Stimulated activated CD8-positive, alpha-beta memory T cell treated with anti-CD3 and anti-CD28 coated beads, Interleukin-4, amount 100 ng/mL, for 4 hours (primary cell): Measurements from ENCODE around the gene TRIM43B.
"Not testable (repeated sequence)": the region's sequence is repeated elsewhere in the genome, so short reads cannot be mapped to it uniquely, and the experiment has no call there.

ENCODE experiments used
- DNase-seq, 2 donors: peaks; one replicate each; pipeline ENCODE4 v3.0.0-alpha.2; 2020; ENCODE audit warnings: low read depth in 2 of 2, low spot score in 1 of 2

Gene TRIM43B

DNA sequence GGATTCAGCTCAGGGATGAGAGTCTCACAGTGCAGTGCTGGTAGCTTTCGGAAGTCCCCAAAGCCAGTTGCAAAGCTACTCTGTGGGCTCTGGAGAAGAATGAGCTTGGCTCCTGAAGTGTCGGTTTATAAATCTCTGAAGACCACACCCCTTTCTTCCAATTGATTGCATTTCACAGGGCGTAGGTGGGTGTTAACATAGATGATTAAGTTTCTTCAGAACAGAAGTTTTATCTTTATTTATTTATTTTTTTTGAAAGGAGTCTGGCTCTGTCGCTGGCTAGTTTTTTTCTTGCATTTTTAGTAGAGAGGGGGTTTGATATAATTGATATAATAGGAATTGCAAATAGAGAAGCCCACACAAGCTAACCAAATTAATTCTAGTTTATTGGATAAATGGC is at the start of gene TRIM43B:
TSS of gene TRIM43B (minus strand) at position 101 of the 400 bp plus-strand sequence. CDS start 2,040 bp downstream, outside the sequence.
- not testable (repeated sequence) for DNase-seq

DNA sequence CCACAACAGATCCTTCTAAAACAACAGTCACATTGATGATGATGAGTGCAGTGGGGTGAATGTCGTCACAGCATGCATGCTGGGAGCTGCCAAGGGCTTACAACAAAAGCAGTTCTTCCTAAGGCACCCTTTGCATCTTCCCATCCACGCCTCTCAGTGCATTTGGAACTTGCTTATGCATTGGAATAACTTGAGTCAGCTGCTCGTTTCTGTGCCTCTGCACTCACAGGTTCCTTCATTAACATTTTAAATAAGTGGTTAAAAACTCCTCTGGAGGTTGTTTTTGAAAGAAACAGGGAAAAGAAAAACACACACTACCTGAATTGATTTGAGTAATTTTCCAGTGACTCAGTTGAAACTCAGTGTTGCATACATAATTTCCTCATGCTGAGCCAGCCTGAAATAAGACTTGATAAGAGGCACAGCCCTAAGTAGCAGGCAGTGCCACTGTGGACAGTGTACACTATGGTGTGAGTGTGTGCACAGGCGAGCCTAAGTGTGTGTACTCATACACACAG is 46.8 kb upstream of the TRIM43B start:
- DNase-seq: no peak

DNA sequence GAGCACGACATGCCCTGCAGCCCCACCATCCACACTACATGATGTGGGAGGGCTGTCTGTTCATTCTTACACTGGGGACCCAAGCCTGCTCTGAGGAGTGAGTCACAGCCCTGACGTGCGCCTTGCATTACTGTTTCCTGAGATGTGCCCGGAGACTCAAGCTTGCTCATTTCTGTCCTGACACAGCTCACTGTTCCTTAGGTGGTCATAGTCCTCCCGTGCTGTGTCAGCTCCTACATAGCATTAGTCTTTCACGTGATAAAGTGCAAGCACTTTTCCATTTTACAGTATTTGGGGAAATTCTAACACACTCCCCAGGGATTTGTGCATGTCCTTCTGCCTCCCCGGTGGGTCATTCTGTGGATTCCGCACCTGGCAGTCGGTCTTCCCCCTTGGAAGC is 46.2 kb upstream of the TRIM43B start:
- no peak for DNase-seq

DNA sequence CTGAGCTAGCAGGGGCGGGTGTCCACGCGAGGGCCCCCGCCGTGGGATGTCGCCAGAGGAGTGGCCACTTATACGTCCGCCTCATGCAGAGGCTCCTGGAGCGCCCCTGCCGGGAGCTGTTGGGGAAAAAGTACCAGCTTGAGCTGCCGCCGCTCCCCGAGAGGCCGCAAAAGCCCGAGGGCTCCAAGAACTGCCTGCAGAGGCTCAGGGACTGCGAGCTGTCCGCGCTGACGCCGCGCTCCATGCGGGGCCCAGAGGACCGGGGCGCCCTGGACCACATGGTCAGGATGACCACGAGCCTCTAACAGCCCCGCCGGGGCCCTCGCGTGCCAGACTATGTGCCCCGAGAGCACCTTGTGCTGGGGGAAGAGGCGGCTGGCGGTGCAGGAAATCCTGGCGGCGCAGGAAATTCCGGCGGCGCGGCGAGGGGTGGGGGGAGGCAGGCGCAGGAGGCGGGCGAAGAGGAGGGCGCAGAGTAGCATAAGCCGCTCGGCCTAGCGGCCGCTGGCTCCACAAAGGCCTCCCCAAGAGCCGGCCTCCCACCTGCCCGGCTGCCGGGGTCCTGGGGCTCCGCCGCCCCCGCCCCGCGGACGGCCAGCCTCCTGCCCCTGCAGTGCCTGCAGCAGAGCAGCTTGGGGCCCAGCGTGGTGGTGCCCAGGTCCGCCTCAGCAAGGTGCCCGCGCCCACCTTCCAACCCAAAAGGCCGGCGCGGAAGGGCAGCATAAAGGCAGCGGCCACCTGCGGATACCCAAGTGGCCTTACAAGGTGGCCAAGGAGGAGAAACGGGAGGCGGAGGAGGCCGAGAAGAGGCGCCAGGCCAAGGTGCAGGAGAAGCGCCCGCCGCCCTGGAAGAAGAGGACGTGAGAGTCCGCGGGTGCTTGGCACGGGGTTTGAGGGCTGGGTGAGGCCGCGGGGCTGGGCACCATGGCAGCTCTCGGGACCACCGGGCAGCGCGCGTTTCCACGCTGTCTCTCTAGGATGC is 42.1 kb upstream of the TRIM43B start:
- peak; percentile 8 to 19 for DNase-seq

DNA sequence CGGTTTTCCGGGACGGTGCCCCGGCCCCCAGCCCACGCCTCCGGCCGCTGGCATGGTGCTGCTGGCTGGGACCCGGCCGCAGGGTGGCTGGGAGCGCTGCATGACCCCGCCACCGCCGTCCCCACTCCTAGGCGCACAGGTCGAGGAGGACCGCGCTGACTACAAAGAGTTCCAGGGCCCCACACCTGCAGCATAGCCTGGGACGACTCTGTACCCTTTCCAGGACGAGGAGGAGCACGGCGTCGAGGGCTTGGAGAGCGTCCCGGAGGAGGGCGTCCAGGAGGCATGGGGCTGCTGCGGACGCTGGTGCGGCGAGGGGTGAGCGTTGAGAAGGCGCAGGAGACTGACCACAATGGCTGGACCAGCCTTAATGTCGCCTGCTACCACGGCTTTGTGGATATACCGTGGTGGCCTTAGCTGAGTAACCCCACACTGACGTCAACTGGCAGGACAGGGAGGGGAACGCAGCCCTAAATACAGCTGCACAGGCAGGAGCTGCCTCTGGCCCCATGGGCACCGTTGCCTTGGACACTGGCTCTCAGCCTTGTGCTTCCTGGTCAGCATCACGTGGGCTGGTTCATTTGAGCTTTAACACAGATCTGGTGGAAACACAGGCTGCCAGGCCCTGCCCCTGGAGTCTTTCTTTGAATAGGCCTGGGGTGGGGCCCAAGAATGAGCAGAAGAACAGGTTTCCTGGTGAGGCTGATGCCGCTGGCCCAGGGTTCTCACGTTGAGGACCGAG is 40.9 kb upstream of the TRIM43B start:
- DNase-seq: no peak

DNA sequence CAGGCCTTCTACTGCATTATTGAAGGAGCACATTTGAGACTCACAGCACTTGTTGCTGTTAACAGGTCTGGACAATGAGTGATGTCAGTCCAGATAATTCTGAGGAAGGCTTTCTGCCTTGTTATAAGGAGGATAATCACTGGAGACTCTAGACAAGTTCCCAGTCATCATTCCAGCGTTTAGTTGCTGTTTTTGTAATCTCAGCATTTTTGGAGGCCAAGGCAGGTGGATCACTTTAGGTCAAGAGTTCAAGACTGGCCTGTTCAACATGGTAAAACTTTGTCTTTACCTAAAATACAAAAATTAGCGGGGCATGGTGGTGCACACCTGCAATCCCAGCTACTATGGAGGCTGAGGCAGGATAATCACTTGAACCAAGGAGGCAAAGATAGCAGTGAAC is 39.6 kb upstream of the TRIM43B start:
- no peak for DNase-seq

DNA sequence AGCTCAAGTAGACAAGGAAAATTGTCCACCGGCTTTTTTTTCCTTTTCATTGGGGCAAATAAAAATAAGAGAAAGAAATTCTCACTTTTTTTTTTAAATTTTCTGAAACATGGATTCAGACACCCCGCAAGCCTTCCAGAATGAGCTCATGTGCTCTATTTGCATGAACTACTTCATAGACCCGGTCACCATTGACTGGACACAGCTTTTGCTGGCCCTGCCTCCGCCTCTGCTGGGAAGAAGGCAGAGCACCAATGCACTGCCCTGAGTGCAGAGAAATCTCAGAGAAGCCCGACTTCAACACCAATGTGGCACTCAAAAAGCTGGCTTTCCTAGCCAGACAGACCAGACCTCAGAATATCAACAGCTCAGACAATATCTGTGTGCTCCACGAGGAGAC is 30.2 kb upstream of the TRIM43B start:
- no peak for DNase-seq

DNA sequence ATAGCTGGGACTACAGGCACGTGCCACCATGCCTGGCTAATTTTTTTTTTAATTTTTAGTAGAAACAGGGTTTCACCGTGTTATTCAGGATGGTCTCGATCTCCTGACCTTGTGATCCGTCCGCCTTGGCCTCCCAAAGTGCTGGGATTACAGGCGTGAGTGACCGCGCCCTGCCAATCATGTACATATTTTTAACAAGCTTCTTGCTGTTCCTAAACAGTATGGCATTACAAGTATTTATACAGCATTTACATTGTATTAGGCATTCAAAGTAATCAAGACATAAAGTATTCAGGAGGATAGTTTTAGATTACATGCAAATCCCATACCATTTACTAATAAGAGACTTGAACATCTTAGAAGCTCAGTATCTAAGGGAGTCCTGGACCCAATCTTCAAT is 29.7 kb upstream of the TRIM43B start:
- not testable (repeated sequence) for DNase-seq

DNA sequence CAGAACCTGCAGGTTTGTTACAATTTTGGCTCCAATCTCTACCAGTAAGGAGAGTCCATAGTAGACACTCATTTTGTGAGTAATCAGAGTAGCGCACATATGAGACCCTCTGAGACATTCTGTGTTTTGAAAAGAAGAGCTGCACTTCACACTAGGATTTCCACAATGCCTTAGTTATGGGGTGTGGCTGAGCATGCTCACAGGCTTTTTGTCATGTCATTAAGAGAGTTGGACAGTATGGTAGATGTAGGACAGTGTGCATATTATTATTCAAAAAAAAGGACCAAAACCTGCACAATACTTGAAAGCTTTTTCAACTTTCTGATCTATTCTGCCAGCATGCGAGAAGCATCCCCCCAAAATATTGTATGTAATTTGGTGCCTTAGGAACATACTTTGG is 24.9 kb upstream of the TRIM43B start:
- DNase-seq: no peak

DNA sequence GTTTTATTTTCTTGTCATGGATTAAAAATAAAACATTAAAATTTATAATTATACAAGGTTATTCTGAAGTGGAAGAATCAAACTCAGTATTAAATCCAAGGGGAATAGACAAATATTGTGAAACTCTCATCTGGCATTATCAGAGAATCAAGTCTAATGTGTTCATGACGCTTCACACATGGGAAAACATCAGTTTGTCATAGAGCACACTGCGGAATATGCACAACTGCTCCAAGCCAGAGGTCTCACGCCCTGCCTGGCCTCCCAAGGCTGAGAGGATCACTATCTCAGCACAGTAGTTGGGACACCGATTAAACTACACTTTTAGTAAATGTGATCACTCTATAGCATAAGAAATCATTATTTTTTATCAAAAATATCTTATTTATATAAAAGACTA is 20.7 kb upstream of the TRIM43B start:
- DNase-seq: no peak

DNA sequence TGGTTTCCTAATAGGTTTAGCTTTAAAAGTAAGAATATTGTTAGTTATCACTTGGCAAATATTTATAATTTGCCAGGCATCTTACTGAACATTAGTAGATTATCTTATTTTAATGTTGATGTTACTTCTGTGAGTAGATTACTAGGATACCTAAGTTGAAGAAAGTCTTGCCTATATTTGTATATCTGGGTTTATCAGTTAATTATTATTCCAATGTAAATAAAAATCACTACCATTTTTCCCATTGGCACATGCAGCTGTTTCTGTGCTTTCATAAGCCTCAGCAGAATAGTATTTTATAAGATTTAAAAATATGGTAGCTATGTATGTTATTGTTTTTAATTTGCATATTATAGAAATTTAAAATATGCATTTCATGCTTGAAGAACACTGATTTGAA is 16.3 kb upstream of the TRIM43B start:
- no peak for DNase-seq

DNA sequence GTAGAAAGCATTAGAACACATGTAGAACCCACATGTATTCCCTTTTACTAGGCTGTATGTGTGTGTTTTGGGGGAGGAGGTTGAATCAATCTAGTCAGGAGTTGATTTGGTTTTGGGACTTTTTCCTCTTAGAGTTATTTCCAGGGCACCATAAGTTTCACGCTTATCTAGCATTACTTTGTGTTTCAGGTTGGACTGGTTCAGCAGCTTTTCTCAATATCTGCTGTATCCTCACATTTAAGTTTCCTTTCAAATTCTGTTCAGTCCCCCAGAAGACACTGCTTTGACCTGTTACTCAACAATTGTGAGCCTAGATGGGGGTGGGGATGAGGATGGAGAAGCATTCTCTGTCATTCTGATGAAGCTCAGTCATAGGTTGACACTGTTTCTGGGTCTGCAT is 7.5 kb upstream of the TRIM43B start:
- not testable (repeated sequence) for DNase-seq

DNA sequence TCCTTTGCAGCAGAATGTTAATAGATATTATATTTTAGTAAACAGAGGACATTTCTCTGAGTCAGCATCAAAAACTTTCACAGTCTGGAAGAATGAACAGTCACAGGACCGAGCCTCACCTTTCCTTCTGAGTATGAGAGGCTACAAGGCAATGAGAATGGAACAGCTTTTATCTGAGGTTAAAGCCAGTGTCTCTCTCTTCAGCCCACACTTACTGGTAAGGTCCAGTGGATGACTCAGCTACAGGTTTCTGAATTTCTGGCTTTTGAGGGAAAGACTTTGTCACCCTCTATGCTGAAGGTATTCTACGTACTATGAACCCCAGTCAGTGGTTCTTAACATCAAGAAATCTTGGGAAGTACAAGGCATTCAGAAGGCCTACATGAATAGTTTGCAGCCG is 9.5 kb downstream of the TRIM43B start:
- not testable (repeated sequence) for DNase-seq

DNA sequence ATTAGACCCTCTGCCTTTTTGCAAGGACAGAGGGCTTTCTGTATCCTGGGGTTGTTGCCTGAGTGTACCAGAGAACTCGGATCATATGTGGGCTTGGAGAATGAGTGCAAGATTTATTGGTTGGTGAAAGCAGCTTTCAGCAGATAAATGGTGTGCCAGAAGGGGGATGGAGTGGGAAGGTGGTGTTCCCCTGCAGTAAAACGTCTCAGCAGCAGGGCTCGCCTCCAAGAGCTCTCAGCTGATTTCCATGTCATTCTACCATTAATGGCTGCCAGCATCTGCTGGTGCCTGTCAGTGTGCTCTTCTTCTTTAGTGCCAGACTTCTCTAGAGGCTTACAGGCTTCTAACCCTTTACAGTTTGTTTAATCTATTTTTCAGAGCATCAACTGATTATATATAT is 16.6 kb downstream of the TRIM43B start:
- DNase-seq: not testable (repeated sequence)

DNA sequence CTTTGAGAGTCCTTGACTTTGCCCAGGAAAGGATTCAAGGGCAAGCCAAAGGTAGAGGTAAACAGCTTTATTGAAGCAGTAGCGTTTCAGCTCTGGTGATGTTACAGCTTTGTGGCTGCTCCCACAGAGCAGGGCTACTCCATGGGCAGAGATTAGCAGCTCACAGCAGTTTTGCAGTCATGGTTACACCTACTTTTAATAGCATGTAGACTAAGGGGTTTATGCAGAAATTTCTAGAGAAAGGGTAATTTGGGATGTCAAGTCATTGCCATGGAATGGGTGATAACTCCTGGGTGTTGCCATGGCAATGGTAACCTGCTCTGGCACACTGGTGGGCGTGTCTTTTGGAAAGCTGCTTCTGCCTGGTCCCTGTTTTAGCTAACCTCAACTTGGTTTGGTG is 18.0 kb downstream of the TRIM43B start:
- not testable (repeated sequence) for DNase-seq

DNA sequence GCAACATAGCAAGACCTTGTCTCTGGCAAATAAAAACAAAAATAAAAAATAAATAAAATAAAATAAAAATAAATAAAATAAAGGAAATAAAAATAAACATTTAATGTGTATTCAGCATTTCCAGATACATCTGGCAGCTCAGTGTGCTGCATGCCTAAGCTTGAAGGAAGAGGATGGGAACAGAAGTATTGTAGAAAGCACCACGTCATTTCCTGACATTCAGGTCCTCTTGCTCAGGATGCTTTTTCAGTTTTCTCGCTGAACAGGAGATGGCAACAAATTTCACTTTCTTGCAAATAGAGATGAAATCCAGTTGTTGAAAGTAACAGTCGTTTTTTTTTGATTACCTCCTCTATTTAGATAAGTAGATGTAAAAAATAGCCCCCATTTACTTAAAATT is 21.3 kb downstream of the TRIM43B start:
- DNase-seq: not testable (repeated sequence)

DNA sequence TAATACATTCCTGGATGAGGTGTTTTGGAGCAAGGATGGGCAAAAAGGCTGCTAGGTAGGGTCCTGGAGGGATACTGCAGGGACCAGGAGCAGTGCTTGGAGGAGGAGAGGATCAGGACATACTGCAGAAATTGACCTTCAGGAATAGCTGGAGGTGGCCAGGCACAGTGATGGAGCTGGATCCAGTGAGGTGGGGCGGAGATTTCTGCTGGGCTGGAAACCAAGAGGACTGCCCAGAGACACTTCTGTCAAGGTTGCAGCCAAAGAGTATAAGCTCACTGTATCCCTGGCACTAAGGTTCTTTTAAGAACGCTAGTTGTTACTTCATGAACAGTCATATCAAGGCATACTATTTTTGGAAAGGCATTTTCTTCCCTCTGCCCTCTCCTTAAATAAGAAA is 39.2 kb downstream of the TRIM43B start:
- not testable (repeated sequence) for DNase-seq

DNA sequence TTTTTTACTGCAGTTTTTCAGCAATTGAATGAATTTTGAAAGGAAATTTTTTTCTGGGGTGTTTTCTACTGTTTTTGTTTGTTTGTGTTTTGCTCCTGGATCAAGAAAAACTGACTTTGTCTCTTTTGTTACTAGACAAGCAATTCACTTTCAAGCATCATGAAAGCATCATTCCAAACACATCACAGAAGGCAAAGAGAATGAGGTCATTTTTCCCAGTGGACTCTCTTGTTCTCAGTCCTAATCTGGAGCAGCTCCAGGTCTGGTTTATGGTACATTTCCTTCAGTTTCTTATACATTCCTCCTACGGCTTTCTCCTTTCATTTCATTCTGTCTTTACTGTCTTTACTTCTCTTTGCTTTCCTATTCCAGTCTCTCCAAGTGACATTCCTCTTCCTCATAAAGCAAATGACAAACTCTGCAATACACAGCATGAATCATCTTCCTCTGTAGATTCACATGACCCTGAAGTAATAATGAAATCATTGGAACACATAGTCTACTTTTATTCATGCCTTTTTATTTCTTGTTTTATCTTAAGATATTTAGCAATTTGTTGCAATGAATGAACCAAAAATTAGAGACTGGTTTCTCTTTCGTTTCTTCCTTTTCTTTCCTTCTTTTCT is 42.0 kb downstream of the TRIM43B start:
- DNase-seq: not testable (repeated sequence)

DNA sequence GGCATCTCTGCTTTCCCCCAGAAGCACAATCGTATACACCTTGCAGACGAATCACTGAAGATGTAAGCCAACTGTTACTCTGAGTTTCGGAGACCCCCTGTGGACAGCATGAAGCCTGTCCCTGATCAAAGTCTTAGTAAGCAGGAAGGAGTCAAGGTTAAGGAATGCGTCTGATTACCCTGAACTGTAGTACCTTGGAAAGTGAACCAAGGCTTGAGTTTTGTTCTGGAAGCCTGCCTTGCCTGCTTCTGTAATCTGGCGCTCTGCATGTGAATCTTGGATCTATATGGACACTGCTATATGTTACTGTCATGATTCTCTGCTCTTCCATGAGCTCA is 48.7 kb downstream of the TRIM43B start:
- DNase-seq: not testable (repeated sequence)

DNA sequence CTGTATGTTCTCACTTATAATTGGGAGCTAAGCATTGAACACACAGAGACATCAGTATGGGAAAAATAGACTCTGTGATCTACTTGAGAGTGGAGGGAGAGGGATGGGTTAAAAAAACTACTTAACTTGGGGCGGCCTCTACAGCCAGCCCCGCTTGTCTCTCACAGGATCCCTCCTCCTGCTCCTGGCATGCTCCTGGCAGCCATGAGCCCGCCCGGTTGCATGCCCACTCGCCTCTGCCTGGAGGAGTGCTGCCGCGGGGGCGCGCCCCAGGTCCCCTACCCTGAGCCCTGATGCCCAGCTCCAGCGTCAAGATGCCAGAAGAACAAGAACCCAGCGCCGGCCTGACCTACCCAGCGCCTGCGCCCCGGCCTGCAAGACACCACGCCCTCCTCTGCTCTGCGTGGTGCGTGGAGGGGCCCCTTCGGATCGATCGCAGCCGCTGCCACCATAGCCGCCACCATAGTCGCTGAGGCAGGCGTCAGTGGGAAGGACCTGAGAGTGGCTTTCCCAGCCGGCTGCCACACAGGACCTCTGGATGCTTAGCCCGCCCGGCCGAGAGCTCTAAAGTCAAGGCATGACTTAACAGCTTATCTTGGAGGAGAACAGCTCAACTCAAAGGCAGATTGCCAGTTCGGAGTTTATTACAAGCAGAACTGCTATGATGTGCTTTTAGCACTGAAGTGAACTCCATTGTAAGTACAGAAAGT is 49.2 kb downstream of the TRIM43B start:
- not testable (repeated sequence) for DNase-seq
